ENCODE results near the gene CMSS1.

GRCh38 chr3:99910752-99911290 is 93.2 kb downstream of the CMSS1 start:
- TF ChIP-seq CTCF (IDR thresholded peaks at IDR 0.05 in 4 of 5, conservative IDR thresholded peaks at IDR 0.05 in 1 of 5) (no peak), POLR2A (IDR thresholded peaks at IDR 0.05) (no peak)
